GM21390 (cell line): ENCODE measurements around the gene PHC1.
"Not testable (repeated sequence)": the region's sequence is repeated elsewhere in the genome, so short reads cannot be mapped to it uniquely, and the experiment has no call there.

Experiments used
- ATAC-seq: cut with Tn5 transposase; IDR thresholded peaks from one replicate; pipeline ENCODE4 v1.9.1; 2021; ENCODE audit not compliant: unreplicated experiment

PHC1 gene

GRCh38 chr12:8909752-8910151 lies 4.6 kb upstream of the PHC1 start:
- no peak for ATAC-seq

GRCh38 chr12:8911606-8912268 lies 2.6 kb upstream of the PHC1 start:
- ATAC-seq, result no peak

GRCh38 chr12:8912914-8913313 lies 1.4 kb upstream of the PHC1 start:
- no peak for ATAC-seq

- no peak for ATAC-seq
Measured at GRCh38 chr12:8913702-8914032, 642 bp upstream of the PHC1 start.

- ATAC-seq, result peak; percentile 77
Measured at GRCh38 chr12:8914716-8915526, 612 bp downstream of the PHC1 start.

GRCh38 chr12:8916154-8916553 lies 1.8 kb downstream of the PHC1 start:
- no peak for ATAC-seq

GRCh38 chr12:8917031-8917430 lies 2.7 kb downstream of the PHC1 start:
- ATAC-seq, result no peak

- no peak for ATAC-seq
Measured at GRCh38 chr12:8917751-8918150, 3.4 kb downstream of the PHC1 start.

GRCh38 chr12:8919643-8920042 lies 5.3 kb downstream of the PHC1 start:
- not testable (repeated sequence) for ATAC-seq

GRCh38 chr12:8922544-8922943 lies 8.2 kb downstream of the PHC1 start:
- no peak for ATAC-seq

GRCh38 chr12:8930655-8931323 lies 16.5 kb downstream of the PHC1 start:
- ATAC-seq, result not testable (repeated sequence)

GRCh38 chr12:8932464-8932863 lies 18.2 kb downstream of the PHC1 start:
- ATAC-seq, result not testable (repeated sequence)

GRCh38 chr12:8934080-8934479 lies 19.8 kb downstream of the PHC1 start:
- ATAC-seq, result not testable (repeated sequence)

GRCh38 chr12:8936735-8937134 lies 22.4 kb downstream of the PHC1 start:
- ATAC-seq, result no peak

- ATAC-seq, result not testable (repeated sequence)
Measured at GRCh38 chr12:8937842-8938442, 23.6 kb downstream of the PHC1 start.

- ATAC-seq, result no peak
Measured at GRCh38 chr12:8941691-8942478, 27.6 kb downstream of the PHC1 start.

- no peak for ATAC-seq
Measured at GRCh38 chr12:8943565-8944186, 29.4 kb downstream of the PHC1 start.

- ATAC-seq, result no peak
Measured at GRCh38 chr12:8946733-8947132, 32.4 kb downstream of the PHC1 start.

GRCh38 chr12:8947737-8948136 lies 33.4 kb downstream of the PHC1 start:
- ATAC-seq, result no peak

GRCh38 chr12:8948701-8949341 lies 34.5 kb downstream of the PHC1 start:
- ATAC-seq, result no peak
